AG04449 (cell line): ENCODE measurements around the gene SLC41A1.

Experiments used
- CTCF ChIA-PET: fragments of 350-600 bp; formaldehyde crosslinking; extraction: SDS; loops from one replicate; lab custom pipeline; 2021; ENCODE audit warnings: antibody characterized with exemption; lab: Yijun Ruan, JAX
- POLR2A ChIA-PET: fragments of 400-600, 350-600 bp; formaldehyde crosslinking; extraction: SDS; loops from one replicate; lab custom pipeline; 2020; ENCODE audit warnings: antibody characterized with exemption, inconsistent platforms; lab: Yijun Ruan, JAX
- DNase-seq: peaks from one replicate; pipeline ENCODE4 v3.0.0-alpha.2; 2010; ENCODE audit warnings: low read depth, low spot score
- H3K4me3 ChIP-seq: 2 replicates; pipeline ENCODE4 v1.5.1; 2011; ENCODE audit warnings: low read depth, mild to moderate bottlenecking, control low read depth, low read length
- CTCF ChIP-seq: IDR thresholded peaks from one replicate; pipeline ENCODE4 v1.5.1; 2011; ENCODE audit warnings: mild to moderate bottlenecking, moderate library complexity, low read length, control low read depth, inconsistent platforms; ENCODE audit not compliant: insufficient read depth; ENCODE audit errors: missing control alignments

The SLC41A1 gene

DNA sequence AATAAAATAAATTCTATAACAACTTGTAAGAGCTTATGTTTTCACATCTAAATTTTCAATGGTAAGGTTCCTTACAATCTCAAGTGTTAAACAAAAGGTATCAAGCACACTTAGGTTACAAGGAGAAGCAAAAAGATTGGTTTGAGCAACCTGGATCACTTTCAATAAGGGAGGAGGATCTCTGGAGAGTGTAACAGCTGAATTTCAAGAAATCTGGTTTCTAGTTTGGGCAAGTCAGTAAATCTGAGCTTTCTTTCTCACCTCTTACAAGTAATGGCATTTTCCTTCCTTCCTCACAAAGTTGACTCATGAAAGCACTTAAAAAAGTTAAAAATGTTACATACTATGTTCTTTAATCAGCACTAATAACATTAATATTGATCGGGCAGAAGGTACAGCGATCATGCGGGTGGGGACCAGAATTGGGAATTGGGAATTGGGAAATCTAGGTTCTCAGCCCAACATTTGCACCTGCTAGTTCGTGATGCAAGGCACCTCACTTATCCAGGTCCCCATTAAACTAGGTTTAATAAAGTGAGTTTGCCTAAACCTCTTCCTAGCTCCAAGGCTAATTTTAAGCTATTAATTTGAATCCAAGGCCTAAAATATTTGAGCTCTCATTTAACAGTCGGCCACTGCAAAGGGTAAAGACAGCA is 66.1 kb downstream of the SLC41A1 start:
- no peak for DNase-seq
- POLR2A ChIA-PET: no interaction called here
- no peak for TF ChIP-seq CTCF
- CTCF ChIA-PET: interaction anchor here (1.0 to 4.0 kb wide), 4 partner anchors 9 to 230 kb away, joined by 4 to 21 read pairs (median 6); no protein-coding TSS in a partner anchor
- H3K4me3 ChIP-seq: no peak overlapping the region; the same call in 1 of the 2 replicates

DNA sequence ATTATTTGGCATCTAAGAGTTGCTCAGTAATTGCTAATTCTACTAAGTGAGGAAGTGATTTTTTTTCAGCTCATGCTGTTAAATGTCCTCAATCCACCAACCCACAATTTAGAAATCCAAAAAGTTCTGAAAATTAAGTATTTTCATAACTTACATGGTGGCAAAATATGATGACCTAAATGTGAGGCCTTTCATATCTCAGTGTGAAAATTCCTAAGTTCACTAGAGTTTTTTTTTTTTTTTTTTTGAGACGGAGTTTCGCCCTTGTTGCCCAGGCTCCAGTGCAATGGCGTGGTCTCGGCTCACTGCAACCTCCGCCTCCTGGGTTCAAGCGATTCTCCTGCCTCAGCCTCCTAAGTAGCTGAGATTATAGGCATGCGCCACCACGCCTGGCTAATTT is 68.6 kb downstream of the SLC41A1 start:
- no peak for TF ChIP-seq CTCF
- DNase-seq: no peak
- CTCF ChIA-PET: interaction anchor here (1.5 to 4.0 kb wide), 3 partner anchors 33 to 233 kb away, joined by 4 to 21 read pairs (median 8); no protein-coding TSS in a partner anchor
- no peak overlapping the region for H3K4me3 ChIP-seq
- POLR2A ChIA-PET: no interaction called here

GRCh38 chr1:205743977-205744376 is 69.0 kb downstream of the SLC41A1 start:
- DNase-seq: no peak
- H3K4me3 ChIP-seq: no peak overlapping the region
- ChIA-PET CTCF (interaction anchor here (4.0 kb wide), 1 partner anchor 33 kb away, joined by 21 read pairs; no protein-coding TSS in a partner anchor), POLR2A (no interaction called here)
- no peak for TF ChIP-seq CTCF

DNA sequence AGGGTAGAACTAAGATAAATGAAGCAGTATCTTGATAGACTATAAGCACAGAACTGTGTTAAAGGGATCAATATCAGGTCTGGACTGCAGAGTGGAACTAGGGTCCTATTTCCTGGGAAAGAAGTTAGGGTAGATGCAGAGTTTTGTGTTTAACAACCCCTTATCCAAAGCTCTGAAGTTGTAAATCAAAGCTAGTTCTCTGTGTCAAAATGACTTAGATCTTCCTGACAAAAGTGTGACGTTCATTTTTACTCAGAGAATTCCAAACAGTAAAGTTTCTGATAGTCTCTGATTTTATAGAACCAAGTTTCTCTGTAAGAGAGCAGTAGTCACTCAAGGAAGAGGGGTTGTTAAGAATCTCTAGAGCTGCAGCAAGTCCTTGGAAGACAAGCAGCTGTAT is 71.3 kb downstream of the SLC41A1 start:
- ChIA-PET CTCF (interaction anchor here (25.6 kb wide), 1 partner anchor 30 kb away, joined by 362 read pairs; no protein-coding TSS in a partner anchor), POLR2A (no interaction called here)
- DNase-seq: no peak
- no peak overlapping the region for H3K4me3 ChIP-seq
- TF ChIP-seq CTCF: no peak

GRCh38 chr1:205739348-205740160 is 73.4 kb downstream of the SLC41A1 start:
- ChIA-PET CTCF (interaction anchor here (0.7 to 25.6 kb wide), 7 partner anchors 9 to 238 kb away, joined by 4 to 362 read pairs (median 6); no protein-coding TSS in a partner anchor), POLR2A (no interaction called here)
- DNase-seq: peak; percentile 62
- peak; percentile 14 for TF ChIP-seq CTCF
- no peak overlapping the region for H3K4me3 ChIP-seq
